GM23338 (cell line): ENCODE measurements around the gene SPTA1. TPM values are rescaled to one million over a fixed set of nuclear protein-coding genes. Genes with fewer than 3 reads are reported as not detected.

Experiments
- ATAC-seq: fragments of 200-7000 bp; cut with Tn5 transposase; 3 replicates; pipeline ENCODE4 v1.9.1; 2020
- DNase-seq: peaks from one replicate; pipeline ENCODE4 v3.0.0-alpha.2; 2015; ENCODE audit warnings: low spot score
- H2AFZ ChIP-seq: fragments of 200-600 bp; sonication (generic); 2 replicates; pipeline ENCODE4 v1.8.0; 2016; ENCODE audit warnings: antibody characterized with exemption, mild to moderate bottlenecking, moderate library complexity
- H3F3A ChIP-seq: fragments of 200-600 bp; sonication (generic); replicated peaks from 2 replicates; pipeline ENCODE4 v1.8.0; 2017; ENCODE audit warnings: antibody characterized with exemption, mixed run types, low read depth
- H3K27ac ChIP-seq: fragments of 200-600 bp; sonication (generic); 2 replicates; pipeline ENCODE4 v1.6.1; 2016; ENCODE audit warnings: low read depth
- H3K27me3 ChIP-seq: fragments of 200-600 bp; sonication (generic); 2 replicates; pipeline ENCODE4 v1.8.0; 2016; ENCODE audit warnings: mild to moderate bottlenecking, mixed run types, moderate library complexity; ENCODE audit not compliant: insufficient read depth
- H3K36me3 ChIP-seq: fragments of 200-600 bp; sonication (generic); 2 replicates; pipeline ENCODE4 v1.8.0; 2016; ENCODE audit warnings: mild to moderate bottlenecking; ENCODE audit not compliant: insufficient read depth
- H3K4me1 ChIP-seq: fragments of 200-600 bp; sonication (generic); 2 replicates; pipeline ENCODE4 v1.8.0; 2016; ENCODE audit warnings: mild to moderate bottlenecking, moderate library complexity; ENCODE audit not compliant: insufficient read depth
- H3K4me2 ChIP-seq: fragments of 200-600 bp; sonication (generic); 2 replicates; pipeline ENCODE4 v1.7.1; 2017; ENCODE audit warnings: mixed run types
- H3K4me3 ChIP-seq: fragments of 200-600 bp; sonication (generic); 2 replicates; pipeline ENCODE4 v1.6.1; 2016; ENCODE audit warnings: mixed run types
- H3K79me2 ChIP-seq: fragments of 200-600 bp; sonication (generic); replicated peaks from 2 replicates; pipeline ENCODE4 v1.8.0; 2017; ENCODE audit warnings: mild to moderate bottlenecking; ENCODE audit not compliant: insufficient read depth
- H3K9me2 ChIP-seq: fragments of 200-600 bp; sonication (generic); 2 replicates; pipeline ENCODE4 v1.8.0; 2017; ENCODE audit not compliant: insufficient read depth
- H4K20me1 ChIP-seq: fragments of 200-600 bp; sonication (generic); replicated peaks from 2 replicates; pipeline ENCODE4 v1.8.0; 2017; ENCODE audit warnings: mild to moderate bottlenecking; ENCODE audit not compliant: insufficient read depth
- H3K27ac Mint-ChIP-seq: 2 replicates; pipeline ENCODE4 v1.8.0; 2020; ENCODE audit warnings: inconsistent platforms, mild to moderate bottlenecking, moderate library complexity, mixed read lengths
- H3K27me3 Mint-ChIP-seq: 3 replicates; pipeline ENCODE4 v1.8.0; 2022; ENCODE audit warnings: low read depth, mild to moderate bottlenecking, moderate library complexity, mixed read lengths, inconsistent platforms; ENCODE audit not compliant: insufficient read depth, poor library complexity
- H3K36me3 Mint-ChIP-seq: 3 replicates; pipeline ENCODE4 v1.8.0; 2021; ENCODE audit warnings: low read depth, mild to moderate bottlenecking, inconsistent platforms, moderate library complexity, mixed read lengths
- H3K4me1 Mint-ChIP-seq: 3 replicates; pipeline ENCODE4 v1.8.0; 2020; ENCODE audit warnings: mild to moderate bottlenecking, inconsistent platforms, mixed read lengths
- H3K4me3 Mint-ChIP-seq: 3 replicates; pipeline ENCODE4 v1.8.0; 2021; ENCODE audit warnings: moderate library complexity, mild to moderate bottlenecking, inconsistent platforms, mixed read lengths
- H3K9me3 Mint-ChIP-seq: 3 replicates; pipeline ENCODE4 v1.8.0; 2020; ENCODE audit warnings: moderate library complexity, mild to moderate bottlenecking, inconsistent platforms, mixed read lengths
- CREB1 ChIP-seq: fragments of 250-450 bp; sonication (Bioruptor Pico); IDR thresholded peaks from 2 replicates; pipeline ENCODE4 v1.5.0; 2020; ENCODE audit warnings: low read depth, mild to moderate bottlenecking, moderate library complexity
- CTCF ChIP-seq, 2 experiments: fragments of 200-600 bp in 1 of 2; sonication (generic) in 1 of 2; conservative IDR thresholded peaks; 2 replicates each; pipeline versions ENCODE4 v1.5.1 to v1.6.1; 2016 to 2017; ENCODE audit warnings: antibody characterized with exemption in 2 of 2, low read depth in 2 of 2, mild to moderate bottlenecking in 2 of 2, moderate library complexity in 1 of 2
- EZH2 ChIP-seq: fragments of 200-600 bp; sonication (generic); IDR thresholded peaks from one replicate; pipeline ENCODE4 v1.8.0; 2017; ENCODE audit warnings: antibody characterized with exemption, mild to moderate bottlenecking, low read depth; ENCODE audit not compliant: unreplicated experiment
- EZH2phosphoT487 ChIP-seq: fragments of 200-600 bp; sonication (generic); IDR thresholded peaks from one replicate; pipeline ENCODE4 v1.8.1; 2018; ENCODE audit warnings: antibody characterized with exemption; ENCODE audit not compliant: unreplicated experiment
- JUNB ChIP-seq: IDR thresholded peaks from one replicate; pipeline ENCODE4 v1.6.1; 2016; ENCODE audit warnings: antibody characterized with exemption; ENCODE audit not compliant: unreplicated experiment
- NANOG ChIP-seq: IDR thresholded peaks from 2 replicates; pipeline ENCODE4 v1.6.1; 2016; ENCODE audit warnings: antibody characterized with exemption, borderline replicate concordance
- POLR2AphosphoS5 ChIP-seq: IDR thresholded peaks from 2 replicates; pipeline ENCODE4 v1.6.1; 2016; ENCODE audit warnings: antibody characterized with exemption, low read depth
- REST ChIP-seq: IDR thresholded peaks from one replicate; pipeline ENCODE4 v1.6.1; 2018; ENCODE audit warnings: antibody characterized with exemption; ENCODE audit not compliant: unreplicated experiment
- STAT1 ChIP-seq: IDR thresholded peaks from one replicate; pipeline ENCODE4 v1.6.1; 2016; ENCODE audit warnings: antibody characterized with exemption; ENCODE audit not compliant: unreplicated experiment
- ZNF114 ChIP-seq: fragments of 250-450 bp; sonication (Bioruptor Pico); IDR thresholded peaks from 2 replicates; pipeline ENCODE4 v1.5.0; 2020; ENCODE audit warnings: mild to moderate bottlenecking, moderate library complexity
- ZNF331 ChIP-seq: fragments of 250-450 bp; sonication (Bioruptor Pico); IDR thresholded peaks from 2 replicates; pipeline ENCODE4 v1.5.0; 2020; ENCODE audit warnings: low read depth, mild to moderate bottlenecking, moderate library complexity
- ZNF462 ChIP-seq: fragments of 250-450 bp; sonication (Bioruptor Pico); IDR thresholded peaks from 2 replicates; pipeline ENCODE4 v1.5.0; 2020; ENCODE audit warnings: mild to moderate bottlenecking, moderate library complexity
- polyA plus RNA-seq: library from polyadenylated mRNA; unstranded; fragments of >200 nt; fragmentation: Nextera tagmentation; extraction: Ambion mirVana; gene quantifications from 2 replicates; pipeline ENCODE4 v1.2.1, GENCODE V29; 2016
- total RNA-seq: library from RNA; depleted of rRNA; stranded (reverse); fragments of >200 nt; shearing (Covaris generic); gene quantifications from 2 replicates; pipeline ENCODE4 v1.2.3, GENCODE V29; 2014
- TF ChIP-seq, protein P1 (sequence below): IDR thresholded peaks from 2 replicates; pipeline ENCODE4 v1.6.1; 2016; ENCODE audit warnings: antibody characterized with exemption

The SPTA1 gene
- total and polyA plus RNA-seq, 2 experiments from 2014 or later, result not detected

DNA sequence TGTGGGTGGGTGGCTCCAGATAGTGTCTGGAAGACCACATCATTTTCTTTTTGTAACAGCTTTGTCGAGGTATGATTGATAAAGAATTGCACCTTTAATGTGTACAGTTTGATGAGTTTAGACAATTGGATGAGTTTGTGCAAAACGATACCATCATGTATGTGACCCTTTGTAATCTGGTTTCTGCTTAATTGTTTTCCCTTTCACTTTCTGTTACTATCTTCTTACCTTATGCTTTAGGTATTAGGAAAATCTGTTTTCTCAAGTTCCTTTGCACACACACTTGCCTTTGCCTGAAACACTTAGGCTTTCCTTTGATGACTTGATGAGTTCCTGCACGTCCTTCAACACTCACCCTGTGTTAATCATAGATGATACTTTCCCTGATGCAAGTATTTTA lies 74.6 kb downstream of the SPTA1 start:
- H4K20me1 ChIP-seq, result no peaks in the 10 kb centered on the region
- H3F3A ChIP-seq, result no peaks in the 10 kb centered on the region
- H3K9me2 ChIP-seq, result peaks cover 3% of the 10 kb centered on the region; the same call in 1 of the 2 replicates
- H3K4me2 ChIP-seq, result no peak overlapping the region
- no peak overlapping the region for H3K4me3 Mint-ChIP-seq
- H3K27me3 ChIP-seq, result no peaks in the 10 kb centered on the region
- H3K36me3 ChIP-seq, result no peaks in the 10 kb centered on the region
- TF ChIP-seq CTCF (conservative IDR thresholded peaks at IDR 0.05; ENCODE audit: low read depth in 2 of 2), result no peak
- no peak for TF ChIP-seq ZNF331
- no peak for TF ChIP-seq ZNF462 (CRISPR knock-in tag)
- no peak for TF ChIP-seq CREB1 (CRISPR knock-in tag)
- TF ChIP-seq JUNB, result no peak
- no peak for TF ChIP-seq REST
- TF ChIP-seq POLR2AphosphoS5, result no peak
- no peak for TF ChIP-seq EZH2
- TF ChIP-seq ZNF114 (CRISPR knock-in tag), result no peak
- TF ChIP-seq NANOG, result no peak
- TF ChIP-seq, protein P1, sequence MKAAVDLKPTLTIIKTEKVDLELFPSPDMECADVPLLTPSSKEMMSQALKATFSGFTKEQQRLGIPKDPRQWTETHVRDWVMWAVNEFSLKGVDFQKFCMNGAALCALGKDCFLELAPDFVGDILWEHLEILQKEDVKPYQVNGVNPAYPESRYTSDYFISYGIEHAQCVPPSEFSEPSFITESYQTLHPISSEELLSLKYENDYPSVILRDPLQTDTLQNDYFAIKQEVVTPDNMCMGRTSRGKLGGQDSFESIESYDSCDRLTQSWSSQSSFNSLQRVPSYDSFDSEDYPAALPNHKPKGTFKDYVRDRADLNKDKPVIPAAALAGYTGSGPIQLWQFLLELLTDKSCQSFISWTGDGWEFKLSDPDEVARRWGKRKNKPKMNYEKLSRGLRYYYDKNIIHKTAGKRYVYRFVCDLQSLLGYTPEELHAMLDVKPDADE, result no peak
- no peak for TF ChIP-seq STAT1
- TF ChIP-seq EZH2phosphoT487, result no peak
- H3K27ac ChIP-seq, result no peak overlapping the region
- H3K4me3 ChIP-seq, result no peak overlapping the region
- H2AFZ ChIP-seq, result no peak overlapping the region
- H3K9me3 Mint-ChIP-seq, result no peaks in the 10 kb centered on the region
- H3K27ac Mint-ChIP-seq, result no peak overlapping the region
- H3K4me1 Mint-ChIP-seq, result peaks cover 5% of the 10 kb centered on the region; the same call in 2 of the 3 replicates
- DNase-seq (no peak), ATAC-seq (no peak)
- peaks cover 7% of the 10 kb centered on the region for H3K4me1 ChIP-seq
- peaks cover 2% of the 10 kb centered on the region for H3K27me3 Mint-ChIP-seq
- no peaks in the 10 kb centered on the region for H3K79me2 ChIP-seq
- H3K36me3 Mint-ChIP-seq, result no peaks in the 10 kb centered on the region
